ENCODE data around the gene VKORC1L1. TPM values are rescaled to one million over a fixed set of nuclear protein-coding genes. Genes with fewer than 3 reads are reported as not detected.
"Not testable (repeated sequence)": the region's sequence is repeated elsewhere in the genome, so short reads cannot be mapped to it uniquely, and the experiment has no call there.

The VKORC1L1 gene
- total RNA-seq, 1 experiment from 2014 or later = 36.8 TPM

GRCh38 chr7:65960351-65961074 is 87.6 kb downstream of the VKORC1L1 start:
- Histone ChIP-seq H3K27me3 (replicated peaks; ENCODE audit: insufficient read depth, low read depth, low read length, poor library complexity) (no peaks in the 10 kb centered on the region), H3K27ac (ENCODE audit: low read depth, low read length, poor library complexity, severe bottlenecking) (no peak overlapping the region), H3K36me3 (ENCODE audit: insufficient read depth, low read length, poor library complexity, severe bottlenecking) (peaks cover 61% of the 10 kb centered on the region), H3K4me1 (ENCODE audit: insufficient read depth, low read length, poor library complexity, severe bottlenecking) (no peaks in the 10 kb centered on the region), H3K9me3 (ENCODE audit: low read depth, low read length, poor library complexity, severe bottlenecking) (no peaks in the 10 kb centered on the region), H3K4me3 (ENCODE audit: low read depth, low read length, poor library complexity, severe bottlenecking) (no peak overlapping the region)
- no peak for TF ChIP-seq EZH2 (IDR thresholded peaks at IDR 0.05; ENCODE audit: borderline replicate concordance, low read depth, low read length, poor library complexity, severe bottlenecking)
- TF ChIP-seq, protein P1, sequence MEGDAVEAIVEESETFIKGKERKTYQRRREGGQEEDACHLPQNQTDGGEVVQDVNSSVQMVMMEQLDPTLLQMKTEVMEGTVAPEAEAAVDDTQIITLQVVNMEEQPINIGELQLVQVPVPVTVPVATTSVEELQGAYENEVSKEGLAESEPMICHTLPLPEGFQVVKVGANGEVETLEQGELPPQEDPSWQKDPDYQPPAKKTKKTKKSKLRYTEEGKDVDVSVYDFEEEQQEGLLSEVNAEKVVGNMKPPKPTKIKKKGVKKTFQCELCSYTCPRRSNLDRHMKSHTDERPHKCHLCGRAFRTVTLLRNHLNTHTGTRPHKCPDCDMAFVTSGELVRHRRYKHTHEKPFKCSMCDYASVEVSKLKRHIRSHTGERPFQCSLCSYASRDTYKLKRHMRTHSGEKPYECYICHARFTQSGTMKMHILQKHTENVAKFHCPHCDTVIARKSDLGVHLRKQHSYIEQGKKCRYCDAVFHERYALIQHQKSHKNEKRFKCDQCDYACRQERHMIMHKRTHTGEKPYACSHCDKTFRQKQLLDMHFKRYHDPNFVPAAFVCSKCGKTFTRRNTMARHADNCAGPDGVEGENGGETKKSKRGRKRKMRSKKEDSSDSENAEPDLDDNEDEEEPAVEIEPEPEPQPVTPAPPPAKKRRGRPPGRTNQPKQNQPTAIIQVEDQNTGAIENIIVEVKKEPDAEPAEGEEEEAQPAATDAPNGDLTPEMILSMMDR (conservative IDR thresholded peaks at IDR 0.05; ENCODE audit: low read depth, low read length) = no peak
- ChIA-PET POLR2A (ENCODE audit: low non-redundant PET) (no interaction called here), CTCF (no interaction called here)
- intact Hi-C loops (cut with micrococcal nuclease; ENCODE audit: unreplicated experiment) = no loop called here
- no peak for DNase-seq (ENCODE audit: low spot score)
- BruUV-seq (replicated peaks) = no TSS peak

- CTCF ChIA-PET = no interaction called here
- peaks cover 73% of the 10 kb centered on the region for H3K36me3 ChIP-seq (ENCODE audit: insufficient read depth, low read length, poor library complexity, severe bottlenecking)
- intact Hi-C loops (cut with micrococcal nuclease; ENCODE audit: unreplicated experiment) = no loop called here
- no peak overlapping the region for H3K4me3 ChIP-seq (ENCODE audit: low read depth, low read length, poor library complexity, severe bottlenecking)
- H3K27ac ChIP-seq (ENCODE audit: low read depth, low read length, poor library complexity, severe bottlenecking) = no peak overlapping the region
- TF ChIP-seq, protein P1 (conservative IDR thresholded peaks at IDR 0.05; ENCODE audit: low read depth, low read length) = no peak
- no peak for TF ChIP-seq EZH2 (IDR thresholded peaks at IDR 0.05; ENCODE audit: borderline replicate concordance, low read depth, low read length, poor library complexity, severe bottlenecking)
- no peaks in the 10 kb centered on the region for H3K27me3 ChIP-seq (replicated peaks; ENCODE audit: insufficient read depth, low read depth, low read length, poor library complexity)
- H3K4me1 ChIP-seq (ENCODE audit: insufficient read depth, low read length, poor library complexity, severe bottlenecking) = no peaks in the 10 kb centered on the region
- POLR2A ChIA-PET (ENCODE audit: low non-redundant PET) = no interaction called here
- no peak for DNase-seq (ENCODE audit: low spot score)
- no peaks in the 10 kb centered on the region for H3K9me3 ChIP-seq (ENCODE audit: low read depth, low read length, poor library complexity, severe bottlenecking)
- no TSS peak for BruUV-seq (replicated peaks)
Observed at GRCh38 chr7:65962033-65962432, 89.2 kb downstream of the VKORC1L1 start.

GRCh38 chr7:65964671-65965070 is 91.8 kb downstream of the VKORC1L1 start:
- BruUV-seq (replicated peaks); POLR2A ChIA-PET (ENCODE audit: low non-redundant PET); H3K27ac ChIP-seq (ENCODE audit: low read depth, low read length, poor library complexity, severe bottlenecking); CTCF ChIA-PET; H3K9me3 ChIP-seq (ENCODE audit: low read depth, low read length, poor library complexity, severe bottlenecking); H3K4me1 ChIP-seq (ENCODE audit: insufficient read depth, low read length, poor library complexity, severe bottlenecking); H3K4me3 ChIP-seq (ENCODE audit: low read depth, low read length, poor library complexity, severe bottlenecking); DNase-seq (ENCODE audit: low spot score); H3K27me3 ChIP-seq (replicated peaks; ENCODE audit: insufficient read depth, low read depth, low read length, poor library complexity); intact Hi-C loops (cut with micrococcal nuclease; ENCODE audit: unreplicated experiment): not testable (repeated sequence)
- H3K36me3 ChIP-seq (ENCODE audit: insufficient read depth, low read length, poor library complexity, severe bottlenecking) = peaks cover 82% of the 10 kb centered on the region

GRCh38 chr7:65966146-65966545 is 93.3 kb downstream of the VKORC1L1 start:
- POLR2A ChIA-PET (ENCODE audit: low non-redundant PET) = interaction anchor here (0.7 kb wide), 1 partner anchor 47 kb away, joined by 5 read pairs; no protein-coding TSS in a partner anchor
- no peaks in the 10 kb centered on the region for H3K9me3 ChIP-seq (ENCODE audit: low read depth, low read length, poor library complexity, severe bottlenecking)
- no peaks in the 10 kb centered on the region for H3K4me1 ChIP-seq (ENCODE audit: insufficient read depth, low read length, poor library complexity, severe bottlenecking)
- H3K4me3 ChIP-seq (ENCODE audit: low read depth, low read length, poor library complexity, severe bottlenecking) = no peak overlapping the region
- DNase-seq (ENCODE audit: low spot score) = no peak
- H3K27me3 ChIP-seq (replicated peaks; ENCODE audit: insufficient read depth, low read depth, low read length, poor library complexity) = no peaks in the 10 kb centered on the region
- peaks cover 86% of the 10 kb centered on the region for H3K36me3 ChIP-seq (ENCODE audit: insufficient read depth, low read length, poor library complexity, severe bottlenecking)
- no TSS peak for BruUV-seq (replicated peaks)
- no peak for TF ChIP-seq EZH2 (IDR thresholded peaks at IDR 0.05; ENCODE audit: borderline replicate concordance, low read depth, low read length, poor library complexity, severe bottlenecking)
- TF ChIP-seq, protein P1 (conservative IDR thresholded peaks at IDR 0.05; ENCODE audit: low read depth, low read length) = no peak
- intact Hi-C loops (cut with micrococcal nuclease; ENCODE audit: unreplicated experiment) = no loop called here
- CTCF ChIA-PET = no interaction called here
- no peak overlapping the region for H3K27ac ChIP-seq (ENCODE audit: low read depth, low read length, poor library complexity, severe bottlenecking)
